HG02943 (cell line): ENCODE measurements around the gene APOBEC3A.
"Not testable (repeated sequence)": the region's sequence is repeated elsewhere in the genome, so short reads cannot be mapped to it uniquely, and the experiment has no call there.

Experiments used
- ATAC-seq: cut with Tn5 transposase; IDR thresholded peaks from one replicate; pipeline ENCODE4 v1.9.1; 2021; ENCODE audit warnings: mild to moderate bottlenecking, low read depth, moderate library complexity; ENCODE audit not compliant: unreplicated experiment

The APOBEC3A gene

GRCh38 chr22:38957808-38958650 is 620 bp downstream of the APOBEC3A start:
- ATAC-seq: no peak

DNA sequence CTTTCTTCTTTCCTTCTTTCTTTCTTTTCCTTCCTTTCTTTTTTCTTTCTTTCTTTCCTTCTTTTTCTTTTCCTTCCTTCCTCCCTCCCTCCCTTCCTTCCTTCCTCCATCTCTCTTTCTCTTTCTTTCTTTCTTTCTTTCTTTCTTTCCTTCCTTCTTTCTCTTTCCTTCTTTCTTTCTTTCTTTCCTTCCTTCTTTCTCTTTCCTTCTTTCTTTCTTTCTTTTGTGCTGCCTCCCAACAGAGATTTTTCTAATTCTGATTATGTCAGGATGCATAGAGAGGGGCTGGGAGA is 1.2 kb downstream of the APOBEC3A start:
- not testable (repeated sequence) for ATAC-seq

DNA sequence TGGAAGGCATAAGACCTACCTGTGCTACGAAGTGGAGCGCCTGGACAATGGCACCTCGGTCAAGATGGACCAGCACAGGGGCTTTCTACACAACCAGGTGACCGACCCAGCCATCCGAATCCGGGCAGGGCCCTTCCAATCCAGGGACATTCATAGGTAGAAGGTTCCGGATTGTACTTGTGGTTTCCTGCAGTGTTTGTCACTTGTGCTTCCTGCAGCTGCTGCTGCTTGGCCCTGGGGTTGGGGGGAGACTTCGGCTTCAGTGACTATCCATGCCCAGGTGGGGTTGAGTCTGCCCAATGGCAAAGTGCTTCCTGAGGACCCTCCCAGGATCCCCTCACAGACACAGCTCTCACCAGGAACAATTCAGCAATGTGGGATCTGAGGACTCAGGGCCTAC is 2.2 kb downstream of the APOBEC3A start:
- ATAC-seq: no peak

DNA sequence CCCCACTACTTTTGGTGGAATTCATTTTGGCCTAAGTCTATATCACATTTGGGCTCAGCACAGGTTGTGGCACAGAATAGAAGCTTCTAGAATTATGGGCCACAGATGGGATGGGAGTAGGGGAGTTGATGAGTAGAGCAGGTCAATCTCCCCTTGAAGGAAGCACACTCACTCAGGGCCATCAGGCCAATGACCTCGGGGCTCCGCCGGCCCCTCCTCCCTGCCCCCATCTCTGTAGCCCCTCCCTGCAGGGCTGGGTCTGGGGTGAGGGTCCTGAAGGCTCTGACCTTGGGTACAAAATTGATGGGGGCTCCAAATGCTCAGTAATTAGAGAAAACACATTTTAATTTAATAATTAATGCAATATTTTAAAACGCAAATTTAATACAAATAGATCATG is 3.3 kb downstream of the APOBEC3A start:
- ATAC-seq: not testable (repeated sequence)

- ATAC-seq: not testable (repeated sequence)
Measured at GRCh38 chr22:38963291-38963738, 5.9 kb downstream of the APOBEC3A start.

- no peak for ATAC-seq
Measured at GRCh38 chr22:38963872-38964271, 6.5 kb downstream of the APOBEC3A start.

DNA sequence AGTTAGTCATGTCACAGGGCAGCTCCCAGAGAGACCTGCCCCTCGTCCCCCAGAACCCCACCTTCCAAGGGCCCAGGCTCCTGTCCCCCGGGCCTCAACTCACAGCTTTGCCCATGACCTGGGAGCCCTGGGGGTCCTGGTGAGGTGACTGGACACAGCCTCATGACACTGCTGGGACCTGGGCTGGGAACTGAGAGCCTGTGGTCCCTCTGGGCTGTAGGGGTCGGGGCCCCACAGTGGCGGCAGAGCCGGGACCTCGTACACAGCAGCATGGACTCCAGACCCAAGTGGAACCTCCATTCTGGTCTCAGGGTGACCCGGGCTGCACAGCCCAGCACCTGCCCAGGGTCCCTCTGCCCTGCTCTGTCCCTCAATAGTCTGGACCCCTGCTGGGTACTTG is 6.9 kb downstream of the APOBEC3A start:
- no peak for ATAC-seq

- ATAC-seq: no peak
Measured at GRCh38 chr22:38964989-38965388, 7.6 kb downstream of the APOBEC3A start.

DNA sequence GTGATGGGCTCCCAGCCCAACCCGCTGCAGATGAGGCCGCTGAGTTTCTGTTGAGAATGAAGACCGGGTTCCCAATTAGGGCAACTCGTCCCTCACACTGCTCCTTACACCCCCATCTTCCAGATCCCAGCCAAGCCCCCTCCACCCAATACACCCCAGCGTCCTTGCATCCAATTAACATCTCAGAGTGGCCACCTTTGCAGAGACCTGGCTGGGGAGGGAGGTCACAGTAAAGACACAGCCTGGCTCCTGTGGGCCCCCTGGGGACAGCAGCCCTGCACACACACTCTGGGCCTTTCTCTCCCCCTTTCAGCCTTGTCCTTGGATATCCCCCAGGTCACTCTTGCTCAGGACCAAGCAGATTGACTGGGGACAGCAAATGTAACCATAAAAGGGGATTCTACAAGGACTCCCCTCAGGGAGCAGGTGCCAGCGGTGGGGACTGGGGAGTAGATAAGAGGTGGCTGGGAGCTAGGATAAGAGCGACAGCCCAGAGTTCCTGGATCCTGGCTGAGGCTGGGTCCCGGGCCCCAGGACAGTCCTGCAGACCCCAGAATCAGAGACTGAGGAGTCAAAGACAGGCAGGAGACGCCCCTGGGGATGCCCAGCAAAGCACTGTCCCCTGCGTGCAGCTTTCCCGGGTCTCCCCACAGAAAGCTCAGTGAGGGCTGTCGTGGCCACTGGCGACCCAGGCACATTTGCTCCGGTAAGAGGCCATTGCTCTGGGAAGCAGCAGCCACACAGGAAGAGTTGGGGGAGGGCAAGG is 8.4 kb downstream of the APOBEC3A start:
- no peak for ATAC-seq

GRCh38 chr22:38966380-38966702 is 8.9 kb downstream of the APOBEC3A start:
- ATAC-seq: no peak

- ATAC-seq: no peak
Measured at GRCh38 chr22:38966942-38967341, 9.5 kb downstream of the APOBEC3A start.

DNA sequence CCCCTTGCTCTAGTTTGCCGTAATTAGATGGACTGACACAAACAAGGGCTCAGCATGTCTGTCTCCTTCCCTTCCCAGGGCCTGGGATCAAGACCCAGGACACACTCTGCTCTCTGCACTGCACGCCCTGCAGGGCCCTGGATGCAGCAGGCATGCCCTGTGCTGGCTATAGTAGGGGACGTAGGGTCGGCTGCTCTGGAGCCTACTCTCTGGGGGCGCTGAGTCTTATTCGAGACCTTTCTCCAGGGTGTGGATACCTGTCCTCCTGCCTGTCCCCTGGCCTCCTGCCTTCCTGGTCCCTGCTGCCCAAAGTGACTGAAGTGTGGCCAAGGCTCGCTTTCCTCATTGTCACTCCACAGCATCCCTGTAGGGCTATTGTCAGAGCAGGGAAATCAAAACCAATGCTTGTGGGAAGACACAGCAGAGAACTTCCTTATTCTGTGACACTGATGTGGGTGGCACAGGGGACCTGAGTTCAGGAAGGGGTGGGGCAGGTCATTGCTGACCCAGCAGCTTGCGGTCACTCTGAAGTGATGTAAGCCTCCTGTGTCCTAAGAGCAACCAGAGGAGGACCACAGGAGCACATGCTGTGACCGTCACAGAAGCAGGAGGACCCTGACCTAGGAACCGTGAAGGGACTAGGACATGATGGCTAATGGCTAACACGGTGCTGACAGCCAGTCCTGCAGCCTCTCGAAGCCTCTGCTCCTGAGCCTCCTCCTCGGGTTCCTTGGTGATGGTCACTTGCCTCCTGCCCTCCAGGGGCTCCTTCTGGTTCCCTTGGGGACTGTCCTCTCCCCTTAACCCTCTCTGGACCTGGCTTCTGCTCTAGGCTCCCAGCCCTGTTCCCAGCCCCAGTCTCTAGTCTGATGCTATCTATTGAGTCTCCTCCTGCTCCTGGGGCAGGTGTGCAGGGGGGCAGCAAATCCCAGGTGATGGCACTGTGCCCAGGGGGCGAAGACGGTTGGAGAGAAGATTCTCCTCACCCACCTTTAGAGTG is 10.3 kb downstream of the APOBEC3A start:
- no peak for ATAC-seq

- no peak for ATAC-seq
Measured at GRCh38 chr22:38968801-38969200, 11.4 kb downstream of the APOBEC3A start.

DNA sequence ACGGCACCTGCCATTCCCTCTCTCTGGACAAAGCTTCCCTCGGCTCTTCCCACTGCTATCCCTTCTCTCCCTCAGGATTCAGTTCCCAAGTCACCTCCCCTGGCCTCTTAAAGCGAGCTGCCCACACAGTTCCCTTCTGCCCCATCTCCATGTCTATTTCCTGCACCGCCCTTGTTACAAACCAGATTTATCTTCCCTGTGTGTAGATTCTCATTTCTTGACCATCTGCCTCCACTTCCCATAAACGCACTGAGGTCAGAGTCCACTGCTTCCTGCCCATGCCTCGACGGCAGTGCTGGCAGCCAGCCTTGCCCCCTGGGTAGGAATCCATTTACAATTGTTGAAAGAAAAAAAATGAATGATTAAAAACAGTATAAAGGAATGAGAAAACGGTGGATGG is 13.1 kb downstream of the APOBEC3A start:
- no peak for ATAC-seq

- no peak for ATAC-seq
Measured at GRCh38 chr22:38971202-38971601, 13.8 kb downstream of the APOBEC3A start.

DNA sequence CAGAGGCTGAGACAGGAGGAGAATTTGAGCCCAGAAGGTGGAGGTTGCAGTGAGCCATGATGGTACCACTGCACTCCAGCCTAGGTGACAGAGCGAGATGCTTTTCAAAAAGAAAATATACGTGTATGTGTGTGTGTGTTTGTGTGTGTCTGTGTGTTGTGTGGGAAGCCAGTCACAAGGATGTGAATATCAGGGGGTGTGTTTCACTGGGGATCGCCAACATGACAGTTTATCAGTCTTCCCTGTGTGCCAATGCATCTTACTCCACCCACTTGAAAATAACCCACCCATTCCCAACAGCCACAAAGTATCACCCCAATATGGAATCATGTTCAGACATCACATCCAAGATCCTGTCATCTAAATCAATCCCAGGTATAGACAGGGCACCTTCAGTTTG is 14.4 kb downstream of the APOBEC3A start:
- no peak for ATAC-seq

- no peak for ATAC-seq
Measured at GRCh38 chr22:38972558-38972957, 15.1 kb downstream of the APOBEC3A start.

DNA sequence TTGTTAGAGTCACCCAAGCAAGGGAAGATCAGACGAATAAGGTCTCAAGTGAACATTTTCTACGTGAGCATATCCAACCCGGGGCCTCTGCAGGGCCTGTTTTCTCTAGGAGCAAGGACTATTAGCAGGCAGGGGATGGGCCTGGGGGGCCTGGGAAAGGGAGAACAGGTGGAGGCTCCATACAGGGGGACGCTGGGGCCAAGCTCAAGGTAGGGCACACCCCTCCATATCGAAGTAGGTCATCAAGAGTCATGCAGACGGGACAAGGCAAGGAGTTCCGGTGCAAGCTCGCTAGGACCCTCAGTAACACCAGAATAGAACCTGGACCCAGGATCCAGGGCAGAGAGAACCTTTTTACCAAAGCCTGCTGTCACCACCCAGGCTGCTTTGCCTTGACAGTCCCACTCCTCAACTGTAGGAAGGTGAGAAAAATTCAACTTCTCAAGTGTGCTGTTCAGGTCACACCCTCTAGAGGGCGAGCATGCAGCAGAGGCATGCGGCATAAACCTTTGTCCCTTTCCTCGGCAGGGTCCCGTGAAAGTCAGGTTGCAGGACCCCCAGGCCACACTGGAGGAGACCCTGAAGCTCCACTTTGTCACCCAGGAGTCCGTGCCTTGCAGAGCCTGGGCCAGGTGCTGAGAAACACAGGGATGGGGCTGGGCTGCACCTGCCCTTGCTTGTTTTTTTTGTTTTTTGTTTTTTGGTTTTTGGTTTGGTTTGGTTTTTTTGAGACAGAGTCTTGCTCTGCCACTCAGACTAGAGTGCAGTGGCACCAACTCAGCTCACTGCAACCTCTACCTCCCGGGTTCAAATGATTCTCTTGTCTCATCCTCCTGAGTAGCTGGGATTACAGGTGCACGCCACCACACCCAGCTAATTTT is 16.1 kb downstream of the APOBEC3A start:
- ATAC-seq: no peak

GRCh38 chr22:38974170-38974825 is 16.9 kb downstream of the APOBEC3A start:
- no peak for ATAC-seq
